ENCODE data around the gene SMYD1.
"Not testable (repeated sequence)": the region's sequence is repeated elsewhere in the genome, so short reads cannot be mapped to it uniquely, and the experiment has no call there.

SMYD1 gene

GRCh38 chr2:88038263-88039105 is 29.1 kb upstream of the SMYD1 start:
- no peak overlapping the region for H3K4me3 ChIP-seq (ENCODE audit: low read length)
- no peak overlapping the region for H3K9ac ChIP-seq (ENCODE audit: low read length)
- peaks cover 12% of the 10 kb centered on the region for H3K36me3 ChIP-seq (ENCODE audit: control insufficient read depth, low read depth, low read length)
- no peaks in the 10 kb centered on the region for H3K27me3 ChIP-seq (ENCODE audit: control insufficient read depth, insufficient read depth, low read length)
- no peak overlapping the region for H3K27ac ChIP-seq (ENCODE audit: low read length)
- no peaks in the 10 kb centered on the region for H3K4me1 ChIP-seq (ENCODE audit: control insufficient read depth, low read depth, low read length)
- no peaks in the 10 kb centered on the region for H3K9me3 ChIP-seq (ENCODE audit: control insufficient read depth, low read depth, low read length)

DNA sequence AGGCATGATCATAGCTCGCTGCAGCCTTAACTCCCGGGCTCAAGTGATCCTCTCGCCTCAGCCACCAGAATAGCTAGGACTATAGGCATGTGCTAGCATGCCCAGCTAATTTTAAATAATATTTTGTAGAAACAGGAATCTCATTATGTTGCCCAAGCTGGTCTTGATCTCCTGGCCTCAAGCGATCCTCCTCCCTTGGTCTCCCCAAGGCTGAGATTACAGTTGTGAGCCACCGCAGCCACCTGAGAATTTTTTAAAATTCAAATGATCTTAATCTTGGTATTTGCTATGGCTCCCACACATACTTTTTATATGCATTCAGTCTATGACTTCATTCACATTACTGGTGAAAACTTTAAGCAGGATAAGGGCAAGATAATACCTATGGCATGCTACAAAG is 25.1 kb upstream of the SMYD1 start:
- Histone ChIP-seq H3K27ac (ENCODE audit: low read length) (no peak overlapping the region), H3K9me3 (ENCODE audit: control insufficient read depth, low read depth, low read length) (no peaks in the 10 kb centered on the region), H3K27me3 (ENCODE audit: control insufficient read depth, insufficient read depth, low read length) (no peaks in the 10 kb centered on the region)

GRCh38 chr2:88045561-88045960 is 22.1 kb upstream of the SMYD1 start:
- H3K36me3 ChIP-seq (ENCODE audit: control insufficient read depth, low read depth, low read length); H3K9ac ChIP-seq (ENCODE audit: low read length); H3K4me3 ChIP-seq (ENCODE audit: low read length); H3K27ac ChIP-seq (ENCODE audit: low read length); H3K27me3 ChIP-seq (ENCODE audit: control insufficient read depth, insufficient read depth, low read length); H3K4me1 ChIP-seq (ENCODE audit: control insufficient read depth, low read depth, low read length); H3K9me3 ChIP-seq (ENCODE audit: control insufficient read depth, low read depth, low read length): not testable (repeated sequence)

More for the DNA sequence above, 25.1 kb upstream of the SMYD1 start:
- H3K4me3 ChIP-seq (ENCODE audit: low read length), result no peak overlapping the region
- H3K9ac ChIP-seq (ENCODE audit: low read length), result no peak overlapping the region
- H3K36me3 ChIP-seq (ENCODE audit: control insufficient read depth, low read depth, low read length), result peaks cover 2% of the 10 kb centered on the region
- H3K4me1 ChIP-seq (ENCODE audit: control insufficient read depth, low read depth, low read length), result no peaks in the 10 kb centered on the region

DNA sequence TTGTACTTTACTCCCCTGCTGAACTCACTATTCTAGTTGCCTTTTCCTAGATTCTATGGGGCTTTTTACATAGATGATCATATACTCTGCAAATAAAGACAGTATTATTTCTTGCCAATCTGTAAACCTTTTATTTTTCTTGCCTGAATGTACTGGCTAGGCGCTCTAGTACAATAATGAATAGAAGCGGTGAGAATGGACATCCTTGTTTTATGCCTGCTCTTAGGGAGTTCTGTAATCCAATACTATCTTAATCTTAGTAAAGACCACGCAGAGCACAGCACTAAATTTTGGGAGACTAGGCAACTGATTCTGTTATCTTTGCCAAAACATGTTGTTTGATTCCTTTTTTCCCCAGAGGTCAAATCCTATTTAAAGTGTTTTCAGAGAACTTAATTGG is 19.1 kb upstream of the SMYD1 start:
- H3K4me1 ChIP-seq (ENCODE audit: control insufficient read depth, low read depth, low read length), result no peaks in the 10 kb centered on the region
- H3K36me3 ChIP-seq (ENCODE audit: control insufficient read depth, low read depth, low read length), result peaks cover 2% of the 10 kb centered on the region
- H3K4me3 ChIP-seq (ENCODE audit: low read length), result no peak overlapping the region
- no peak overlapping the region for H3K9ac ChIP-seq (ENCODE audit: low read length)
- H3K27me3 ChIP-seq (ENCODE audit: control insufficient read depth, insufficient read depth, low read length), result no peaks in the 10 kb centered on the region
- no peaks in the 10 kb centered on the region for H3K9me3 ChIP-seq (ENCODE audit: control insufficient read depth, low read depth, low read length)
- no peak overlapping the region for H3K27ac ChIP-seq (ENCODE audit: low read length)

DNA sequence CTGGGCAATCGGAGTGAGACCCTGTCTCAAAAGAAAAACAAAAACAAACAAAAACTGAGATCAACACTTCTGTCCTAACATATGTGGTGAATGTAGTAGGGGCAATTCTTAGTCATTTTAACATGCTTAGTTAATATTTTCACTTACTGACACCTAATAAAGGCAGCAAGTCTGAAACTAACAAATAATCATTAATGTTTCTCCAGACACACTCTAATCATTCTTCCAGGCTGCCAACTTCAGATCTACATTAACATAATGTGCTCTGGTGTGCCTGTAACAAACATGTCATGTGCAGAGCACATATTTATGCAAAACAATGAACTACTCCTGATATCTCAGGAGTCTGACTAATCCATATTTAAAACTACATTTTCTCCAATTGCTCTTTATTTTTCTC is 18.0 kb upstream of the SMYD1 start:
- Histone ChIP-seq H3K4me1 (ENCODE audit: control insufficient read depth, low read depth, low read length) (peaks cover 10% of the 10 kb centered on the region), H3K27ac (ENCODE audit: low read length) (no peak overlapping the region), H3K9ac (ENCODE audit: low read length) (no peak overlapping the region), H3K4me3 (ENCODE audit: low read length) (no peak overlapping the region), H3K9me3 (ENCODE audit: control insufficient read depth, low read depth, low read length) (no peaks in the 10 kb centered on the region), H3K36me3 (ENCODE audit: control insufficient read depth, low read depth, low read length) (no peaks in the 10 kb centered on the region), H3K27me3 (ENCODE audit: control insufficient read depth, insufficient read depth, low read length) (no peaks in the 10 kb centered on the region)

DNA sequence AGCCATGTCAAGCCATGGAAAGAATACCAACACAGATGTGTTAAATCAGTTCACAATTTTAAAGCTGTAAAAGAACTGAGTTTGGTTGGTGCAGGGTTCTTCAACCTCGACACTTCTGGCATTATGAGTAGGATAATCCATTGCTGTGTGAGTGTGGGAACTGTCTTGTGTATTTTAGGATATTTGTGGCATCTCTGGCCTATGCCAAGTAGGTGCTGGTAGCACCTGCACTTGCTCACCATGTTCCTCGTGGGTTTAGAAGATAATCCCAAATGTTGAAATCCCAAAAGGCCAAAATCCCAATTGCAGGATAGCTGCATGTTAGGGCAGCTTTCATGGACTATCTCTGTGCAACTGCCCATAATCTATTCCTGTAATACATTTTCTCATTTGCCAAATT is 15.8 kb upstream of the SMYD1 start:
- Histone ChIP-seq H3K4me1 (ENCODE audit: control insufficient read depth, low read depth, low read length) (peaks cover 11% of the 10 kb centered on the region), H3K27me3 (ENCODE audit: control insufficient read depth, insufficient read depth, low read length) (no peaks in the 10 kb centered on the region), H3K4me3 (ENCODE audit: low read length) (no peak overlapping the region), H3K27ac (ENCODE audit: low read length) (no peak overlapping the region), H3K36me3 (ENCODE audit: control insufficient read depth, low read depth, low read length) (no peaks in the 10 kb centered on the region), H3K9ac (ENCODE audit: low read length) (no peak overlapping the region), H3K9me3 (ENCODE audit: control insufficient read depth, low read depth, low read length) (no peaks in the 10 kb centered on the region)

GRCh38 chr2:88053296-88053695 is 14.3 kb upstream of the SMYD1 start:
- no peaks in the 10 kb centered on the region for H3K36me3 ChIP-seq (ENCODE audit: control insufficient read depth, low read depth, low read length)
- no peak overlapping the region for H3K27ac ChIP-seq (ENCODE audit: low read length)
- no peak overlapping the region for H3K9ac ChIP-seq (ENCODE audit: low read length)
- no peaks in the 10 kb centered on the region for H3K27me3 ChIP-seq (ENCODE audit: control insufficient read depth, insufficient read depth, low read length)
- H3K4me1 ChIP-seq (ENCODE audit: control insufficient read depth, low read depth, low read length), result peaks cover 11% of the 10 kb centered on the region
- no peaks in the 10 kb centered on the region for H3K9me3 ChIP-seq (ENCODE audit: control insufficient read depth, low read depth, low read length)
- no peak overlapping the region for H3K4me3 ChIP-seq (ENCODE audit: low read length)

- H3K9me3 ChIP-seq (ENCODE audit: control insufficient read depth, low read depth, low read length), result no peaks in the 10 kb centered on the region
- H3K36me3 ChIP-seq (ENCODE audit: control insufficient read depth, low read depth, low read length), result no peaks in the 10 kb centered on the region
- H3K4me1 ChIP-seq (ENCODE audit: control insufficient read depth, low read depth, low read length), result peaks cover 11% of the 10 kb centered on the region
- H3K27ac ChIP-seq (ENCODE audit: low read length), result no peak overlapping the region
- peak overlapping the region; percentile 93 for H3K9ac ChIP-seq (ENCODE audit: low read length)
- H3K4me3 ChIP-seq (ENCODE audit: low read length), result peak overlapping the region; percentile 78
- no peaks in the 10 kb centered on the region for H3K27me3 ChIP-seq (ENCODE audit: control insufficient read depth, insufficient read depth, low read length)
These were observed 13.5 kb upstream of the SMYD1 start for GRCh38 chr2:88053934-88054781.

- peak overlapping the region; percentile 78 for H3K4me3 ChIP-seq (ENCODE audit: low read length)
- H3K36me3 ChIP-seq (ENCODE audit: control insufficient read depth, low read depth, low read length), result no peaks in the 10 kb centered on the region
- peak overlapping the region; percentile 93 for H3K9ac ChIP-seq (ENCODE audit: low read length)
- no peaks in the 10 kb centered on the region for H3K9me3 ChIP-seq (ENCODE audit: control insufficient read depth, low read depth, low read length)
- peak overlapping the region; percentile 74 for H3K27ac ChIP-seq (ENCODE audit: low read length)
- H3K27me3 ChIP-seq (ENCODE audit: control insufficient read depth, insufficient read depth, low read length), result no peaks in the 10 kb centered on the region
- peaks cover 11% of the 10 kb centered on the region for H3K4me1 ChIP-seq (ENCODE audit: control insufficient read depth, low read depth, low read length)
These were observed 12.7 kb upstream of the SMYD1 start for GRCh38 chr2:88054782-88055370.

DNA sequence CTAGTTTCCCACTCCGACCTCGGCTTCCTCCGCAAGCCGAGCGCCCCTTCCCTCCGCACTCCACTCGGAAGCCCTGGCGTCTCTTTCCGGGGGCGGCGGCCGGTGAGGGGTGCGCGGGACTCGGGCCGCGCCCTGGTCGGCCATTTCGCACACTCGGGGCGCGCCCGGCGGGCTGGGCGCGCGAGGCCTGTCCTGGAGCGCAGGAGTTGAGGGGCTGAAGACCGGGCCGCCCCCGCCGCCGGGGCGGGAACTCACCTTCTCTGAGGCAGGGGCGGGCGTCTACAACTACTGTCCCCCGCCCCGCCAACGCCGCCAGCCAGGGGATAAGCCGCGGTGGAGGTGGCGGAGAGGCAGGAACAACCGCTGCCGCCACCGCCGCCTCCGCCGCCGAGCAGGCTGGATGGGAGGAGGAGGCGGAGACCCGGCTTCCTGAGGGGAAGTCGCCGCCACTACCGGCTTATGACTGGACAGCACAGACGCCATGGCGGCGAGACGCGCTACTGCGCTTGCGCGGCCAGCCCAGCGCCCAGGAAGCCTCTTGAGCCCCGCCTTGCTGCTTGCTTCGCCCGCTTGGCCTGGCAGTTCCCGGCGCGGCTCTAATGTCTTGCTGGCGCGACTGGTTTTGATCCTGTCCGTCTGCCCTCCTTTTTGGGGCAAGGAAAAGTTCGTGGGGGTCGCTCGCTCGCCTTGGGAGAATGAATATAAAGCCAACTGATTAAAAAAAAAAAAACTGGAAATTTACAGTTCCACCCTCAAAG is 12.1 kb upstream of the SMYD1 start, which contains the start of gene KRCC1:
TSS of gene KRCC1 (minus strand) at position 413 of the 758 bp plus-strand sequence. CDS start 27,220 bp downstream, outside the sequence.
- H3K27me3 ChIP-seq (ENCODE audit: control insufficient read depth, insufficient read depth, low read length), result no peaks in the 10 kb centered on the region
- no peaks in the 10 kb centered on the region for H3K9me3 ChIP-seq (ENCODE audit: control insufficient read depth, low read depth, low read length)
- peak within 1 kb of the TSS; percentile 74 for H3K27ac ChIP-seq (ENCODE audit: low read length)
- peaks cover 11% of the 10 kb centered on the region for H3K4me1 ChIP-seq (ENCODE audit: control insufficient read depth, low read depth, low read length)
- peak within 1 kb of the TSS; percentile 93 for H3K9ac ChIP-seq (ENCODE audit: low read length)
- H3K36me3 ChIP-seq (ENCODE audit: control insufficient read depth, low read depth, low read length), result no peaks in the 10 kb centered on the region
- H3K4me3 ChIP-seq (ENCODE audit: low read length), result peak within 1 kb of the TSS; percentile 78

DNA sequence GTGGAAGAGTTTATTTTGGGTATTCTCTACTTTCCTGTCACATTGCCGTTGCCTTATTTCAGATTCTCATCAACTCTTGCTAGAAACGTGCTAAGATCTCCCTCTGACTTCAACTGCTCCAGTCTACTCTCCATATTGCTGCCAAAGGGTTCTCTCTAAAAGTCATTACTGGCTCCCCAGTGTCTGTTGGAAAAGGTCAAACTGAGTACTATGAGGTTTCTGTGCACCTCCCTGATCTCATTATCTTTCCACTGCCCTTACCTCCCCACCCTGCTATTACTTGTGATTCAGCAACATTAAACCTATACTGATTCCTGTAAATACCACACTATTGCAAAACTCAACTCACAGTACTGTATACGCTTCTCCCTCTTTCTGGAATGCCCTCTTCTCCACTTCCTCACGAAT is 10.2 kb upstream of the SMYD1 start:
- H3K4me1 ChIP-seq (ENCODE audit: control insufficient read depth, low read depth, low read length), result peaks cover 11% of the 10 kb centered on the region
- no peak overlapping the region for H3K27ac ChIP-seq (ENCODE audit: low read length)
- H3K36me3 ChIP-seq (ENCODE audit: control insufficient read depth, low read depth, low read length), result no peaks in the 10 kb centered on the region
- H3K4me3 ChIP-seq (ENCODE audit: low read length), result no peak overlapping the region
- no peaks in the 10 kb centered on the region for H3K9me3 ChIP-seq (ENCODE audit: control insufficient read depth, low read depth, low read length)
- H3K9ac ChIP-seq (ENCODE audit: low read length), result no peak overlapping the region
- no peaks in the 10 kb centered on the region for H3K27me3 ChIP-seq (ENCODE audit: control insufficient read depth, insufficient read depth, low read length)

Measured in iPS-18a (cell line).